Ovary (tissue), 3 donors: ENCODE measurements around the gene ZSWIM5.

Source experiments
- EP300 ChIP-seq: sonication (generic); formaldehyde crosslinking; IDR thresholded peaks from one replicate; pipeline ENCODE4 v1.6.1; 2017; ENCODE audit warnings: antibody characterized with exemption
- POLR2A ChIP-seq: fragments of 450-650 bp; IDR thresholded peaks from one replicate; pipeline ENCODE4 v1.6.1; 2017; ENCODE audit warnings: antibody characterized with exemption, mild to moderate bottlenecking, moderate library complexity
- TF ChIP-seq, protein P1 (sequence below), 3 donors: fragments of 450-650 bp in 2 of 3; fragments of 200-600 bp in 1 of 3; IDR thresholded peaks; one replicate each; pipeline versions ENCODE4 v1.5.1 to v1.8.0; 2016 to 2022; ENCODE audit warnings: antibody characterized with exemption in 3 of 3, mild to moderate bottlenecking in 1 of 3
- donor health status: DM: no; HTN: no; CAD: no.

DNA sequence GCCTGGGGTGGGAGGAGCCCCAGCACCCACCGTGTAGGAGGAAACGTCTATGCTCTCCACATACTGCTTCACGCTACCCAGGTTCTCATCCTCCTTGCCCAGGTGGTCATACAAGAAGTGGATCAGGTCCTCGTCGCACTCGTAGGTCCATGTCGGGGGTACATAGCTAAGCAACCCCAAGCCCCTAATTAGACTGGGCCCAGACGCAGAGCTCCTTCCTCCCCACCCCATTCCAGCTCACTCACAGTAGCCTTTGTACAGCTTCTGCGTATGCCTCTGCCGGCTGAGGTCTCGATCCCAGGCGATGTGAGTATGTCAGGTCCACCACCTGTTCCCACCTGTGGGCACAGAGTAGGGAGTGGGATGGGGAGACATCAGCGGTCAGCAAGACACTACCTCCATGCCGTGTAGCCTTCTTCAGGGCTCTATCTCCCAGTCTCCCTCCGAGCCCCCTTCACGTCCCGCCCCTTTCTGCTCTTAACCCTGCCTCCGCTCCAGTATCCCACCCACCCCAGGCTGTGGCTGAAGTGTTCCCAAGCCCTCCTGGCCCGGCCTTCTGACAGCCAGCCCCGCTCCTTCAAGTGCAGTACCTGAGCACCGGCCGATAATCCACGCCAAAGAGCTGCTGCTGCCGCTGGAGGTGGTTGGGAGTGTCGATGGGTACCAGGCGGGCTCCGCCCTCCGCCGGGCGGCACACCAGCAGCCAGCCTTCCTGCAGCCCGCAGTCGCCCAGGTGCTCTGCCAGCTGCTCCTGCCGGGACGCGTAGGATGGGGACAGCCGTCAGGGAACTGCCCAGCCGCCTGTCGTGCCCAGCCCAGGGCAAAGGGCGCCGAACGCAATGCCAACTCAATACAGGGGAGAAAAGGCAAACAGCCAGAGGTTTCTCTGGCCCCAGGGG lies 196.2 kb downstream of the ZSWIM5 start:
- TF ChIP-seq, protein P1, sequence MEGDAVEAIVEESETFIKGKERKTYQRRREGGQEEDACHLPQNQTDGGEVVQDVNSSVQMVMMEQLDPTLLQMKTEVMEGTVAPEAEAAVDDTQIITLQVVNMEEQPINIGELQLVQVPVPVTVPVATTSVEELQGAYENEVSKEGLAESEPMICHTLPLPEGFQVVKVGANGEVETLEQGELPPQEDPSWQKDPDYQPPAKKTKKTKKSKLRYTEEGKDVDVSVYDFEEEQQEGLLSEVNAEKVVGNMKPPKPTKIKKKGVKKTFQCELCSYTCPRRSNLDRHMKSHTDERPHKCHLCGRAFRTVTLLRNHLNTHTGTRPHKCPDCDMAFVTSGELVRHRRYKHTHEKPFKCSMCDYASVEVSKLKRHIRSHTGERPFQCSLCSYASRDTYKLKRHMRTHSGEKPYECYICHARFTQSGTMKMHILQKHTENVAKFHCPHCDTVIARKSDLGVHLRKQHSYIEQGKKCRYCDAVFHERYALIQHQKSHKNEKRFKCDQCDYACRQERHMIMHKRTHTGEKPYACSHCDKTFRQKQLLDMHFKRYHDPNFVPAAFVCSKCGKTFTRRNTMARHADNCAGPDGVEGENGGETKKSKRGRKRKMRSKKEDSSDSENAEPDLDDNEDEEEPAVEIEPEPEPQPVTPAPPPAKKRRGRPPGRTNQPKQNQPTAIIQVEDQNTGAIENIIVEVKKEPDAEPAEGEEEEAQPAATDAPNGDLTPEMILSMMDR (IDR thresholded peaks at IDR 0.05): no peak
- TF ChIP-seq EP300 (no peak), POLR2A (no peak)
